Measurements from ENCODE around the gene ANKRD30B.
"Not testable (repeated sequence)": the region's sequence is repeated elsewhere in the genome, so short reads cannot be mapped to it uniquely, and the experiment has no call there.

ANKRD30B gene, protein sequence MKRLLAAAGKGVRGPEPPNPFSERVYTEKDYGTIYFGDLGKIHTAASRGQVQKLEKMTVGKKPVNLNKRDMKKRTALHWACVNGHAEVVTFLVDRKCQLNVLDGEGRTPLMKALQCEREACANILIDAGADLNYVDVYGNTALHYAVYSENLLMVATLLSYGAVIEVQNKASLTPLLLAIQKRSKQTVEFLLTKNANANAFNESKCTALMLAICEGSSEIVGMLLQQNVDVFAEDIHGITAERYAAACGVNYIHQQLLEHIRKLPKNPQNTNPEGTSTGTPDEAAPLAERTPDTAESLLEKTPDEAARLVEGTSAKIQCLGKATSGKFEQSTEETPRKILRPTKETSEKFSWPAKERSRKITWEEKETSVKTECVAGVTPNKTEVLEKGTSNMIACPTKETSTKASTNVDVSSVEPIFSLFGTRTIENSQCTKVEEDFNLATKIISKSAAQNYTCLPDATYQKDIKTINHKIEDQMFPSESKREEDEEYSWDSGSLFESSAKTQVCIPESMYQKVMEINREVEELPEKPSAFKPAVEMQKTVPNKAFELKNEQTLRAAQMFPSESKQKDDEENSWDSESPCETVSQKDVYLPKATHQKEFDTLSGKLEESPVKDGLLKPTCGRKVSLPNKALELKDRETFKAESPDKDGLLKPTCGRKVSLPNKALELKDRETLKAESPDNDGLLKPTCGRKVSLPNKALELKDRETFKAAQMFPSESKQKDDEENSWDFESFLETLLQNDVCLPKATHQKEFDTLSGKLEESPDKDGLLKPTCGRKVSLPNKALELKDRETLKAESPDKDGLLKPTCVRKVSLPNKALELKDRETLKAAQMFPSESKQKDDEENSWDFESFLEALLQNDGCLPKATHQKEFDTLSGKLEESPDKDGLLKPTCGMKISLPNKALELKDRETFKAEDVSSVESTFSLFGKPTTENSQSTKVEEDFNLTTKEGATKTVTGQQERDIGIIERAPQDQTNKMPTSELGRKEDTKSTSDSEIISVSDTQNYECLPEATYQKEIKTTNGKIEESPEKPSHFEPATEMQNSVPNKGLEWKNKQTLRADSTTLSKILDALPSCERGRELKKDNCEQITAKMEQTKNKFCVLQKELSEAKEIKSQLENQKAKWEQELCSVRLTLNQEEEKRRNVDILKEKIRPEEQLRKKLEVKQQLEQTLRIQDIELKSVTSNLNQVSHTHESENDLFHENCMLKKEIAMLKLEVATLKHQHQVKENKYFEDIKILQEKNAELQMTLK (N-terminal part only)

DNA sequence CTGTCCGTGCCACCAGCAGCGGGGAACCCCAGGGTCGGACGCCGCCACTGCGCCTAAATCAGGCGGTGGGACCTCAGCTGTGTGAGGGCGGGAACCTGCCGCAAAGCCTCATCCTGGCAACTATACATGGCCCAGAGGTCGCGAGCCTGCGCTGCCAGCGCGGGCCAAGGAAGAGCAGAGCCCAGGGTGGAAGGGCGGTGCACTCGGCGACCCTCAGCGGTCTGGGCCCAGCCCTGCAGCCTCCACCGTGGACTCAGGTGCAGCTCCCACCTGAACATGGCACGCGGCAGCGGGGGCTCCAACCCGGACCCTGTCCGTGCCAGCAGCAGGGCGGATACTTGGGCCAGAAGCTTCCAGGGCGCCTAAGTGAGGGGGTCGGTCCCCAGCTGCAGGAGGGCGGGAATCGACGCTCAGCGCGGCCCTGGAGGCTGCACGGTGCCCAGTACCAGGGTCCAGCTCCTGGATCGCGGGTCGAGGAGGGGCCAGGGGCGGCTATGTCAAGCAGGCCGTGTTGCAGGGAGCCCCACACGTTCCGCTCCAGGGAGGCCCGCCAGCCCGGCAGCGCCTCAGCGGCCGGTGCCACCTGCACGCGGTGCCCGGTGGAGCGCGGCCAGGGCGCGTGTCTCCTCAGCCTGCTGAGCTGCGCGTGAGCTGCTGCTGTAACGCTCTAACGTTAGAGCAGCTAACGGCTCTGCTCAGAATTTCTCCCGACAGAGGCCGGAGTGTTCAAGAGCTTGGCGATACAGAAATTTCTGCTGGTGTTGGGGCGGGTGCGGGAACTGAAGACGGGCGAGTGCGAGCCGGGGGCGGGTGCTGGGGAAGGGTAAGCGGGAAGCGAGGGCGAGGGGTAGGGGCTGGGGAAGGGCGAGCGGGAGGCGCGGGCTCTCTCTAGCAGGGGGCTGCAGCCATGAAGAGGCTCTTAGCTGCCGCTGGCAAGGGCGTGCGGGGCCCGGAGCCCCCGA, at the start of gene ANKRD30B:
Gene ANKRD30B (plus strand): TSS at position 660 of the 962 bp plus-strand sequence. CDS start 248 bp downstream, at position 908.
- DNase-seq (ENCODE audit: low spot score) = no peak

DNA sequence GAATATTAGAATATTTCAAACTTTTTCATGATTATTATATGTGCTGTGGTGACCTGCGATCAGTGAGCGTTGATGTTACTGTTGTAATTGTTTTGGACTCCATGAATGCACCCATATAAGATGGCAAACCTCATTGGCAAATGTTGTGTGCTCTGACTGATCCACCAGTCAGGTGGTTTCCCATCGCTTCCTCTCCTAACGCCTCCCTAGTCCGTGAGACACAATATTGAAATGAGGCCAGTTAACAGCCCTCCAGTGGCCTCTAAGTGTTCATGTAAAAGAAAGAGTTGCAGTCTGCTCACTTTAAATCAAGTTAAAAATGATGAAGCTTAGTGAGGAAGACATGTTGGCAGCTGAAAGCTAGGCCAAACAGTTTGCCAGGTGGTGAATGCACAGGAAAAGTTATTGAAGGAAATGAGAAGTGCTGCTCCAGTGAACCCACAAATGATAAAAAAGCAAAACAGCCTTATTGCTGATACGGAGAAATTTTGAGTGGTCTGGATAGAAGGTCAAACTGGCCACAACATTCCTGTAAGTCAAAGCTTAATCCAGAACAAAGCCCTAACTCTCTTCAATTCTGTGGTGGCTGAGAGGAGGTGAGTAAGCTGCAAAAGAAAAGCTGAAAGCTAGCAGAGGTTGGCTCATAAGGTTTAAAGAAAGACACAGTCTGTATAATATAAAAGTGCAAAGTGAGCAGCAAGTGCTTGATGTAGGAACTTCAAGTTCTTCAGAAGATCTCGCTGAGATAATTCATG, 46.5 kb upstream of the ANKRD30B start:
- DNase-seq (ENCODE audit: low spot score) = not testable (repeated sequence)

DNA sequence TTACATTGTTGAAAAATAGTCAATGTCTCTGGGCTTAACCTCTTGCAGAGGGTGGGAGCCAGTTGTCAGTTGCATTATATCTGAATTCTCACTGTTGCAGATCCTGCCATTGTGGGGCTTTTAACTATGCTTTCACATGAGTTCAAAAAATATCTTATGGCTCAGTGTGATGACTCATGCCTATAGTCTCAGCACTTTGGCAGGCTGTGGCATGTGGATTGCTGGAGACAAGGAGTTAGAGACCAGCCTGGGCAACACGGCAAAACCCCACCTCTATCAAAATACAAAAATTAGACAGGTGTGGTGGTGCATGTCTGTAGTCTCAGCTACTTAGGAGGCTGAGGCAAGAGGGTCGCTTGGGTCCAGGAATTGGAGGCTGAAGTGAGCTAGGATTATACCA, 38.2 kb upstream of the ANKRD30B start:
- not testable (repeated sequence) for DNase-seq (ENCODE audit: low spot score)

DNA sequence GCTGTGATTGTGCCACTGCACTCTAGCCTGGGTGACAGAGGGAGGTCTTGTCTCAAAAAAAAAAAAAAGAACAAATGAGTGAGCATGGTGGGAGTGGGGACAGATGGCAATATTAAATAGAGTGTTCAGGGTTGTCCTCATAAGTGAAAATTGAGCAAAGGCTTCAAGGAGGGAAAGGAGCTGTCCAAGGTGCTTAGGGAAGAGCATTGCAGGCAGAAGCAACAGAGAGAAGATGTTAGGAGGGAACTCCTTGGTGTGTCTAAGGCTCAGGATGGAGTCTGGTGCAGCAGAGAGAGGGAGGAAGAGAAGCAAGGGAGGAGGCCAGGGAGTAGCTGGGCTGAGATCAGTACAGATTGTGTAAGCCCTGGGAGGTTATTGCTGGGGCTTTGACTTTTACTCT, 26.4 kb upstream of the ANKRD30B start:
- not testable (repeated sequence) for DNase-seq (ENCODE audit: low spot score)

DNA sequence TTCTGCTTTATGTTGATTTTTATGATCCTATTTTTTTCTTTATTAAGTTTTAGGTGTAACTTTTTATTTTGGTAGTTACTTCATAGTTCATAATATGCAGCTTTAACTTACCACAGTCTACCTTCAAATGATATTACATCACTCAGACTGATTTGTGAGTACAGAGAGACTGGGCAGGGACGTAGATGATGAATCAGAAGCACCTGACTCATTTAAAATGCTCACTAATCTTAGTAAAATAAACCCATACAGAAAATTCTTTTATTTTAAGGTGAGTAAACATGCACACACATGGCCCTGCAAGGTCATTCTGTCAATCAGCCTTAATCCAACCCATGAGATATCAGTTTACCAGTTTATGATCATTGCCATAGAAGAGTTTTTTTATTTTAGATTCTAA, 8.9 kb upstream of the ANKRD30B start:
- peak; percentile 6 for DNase-seq (ENCODE audit: low spot score)

DNA sequence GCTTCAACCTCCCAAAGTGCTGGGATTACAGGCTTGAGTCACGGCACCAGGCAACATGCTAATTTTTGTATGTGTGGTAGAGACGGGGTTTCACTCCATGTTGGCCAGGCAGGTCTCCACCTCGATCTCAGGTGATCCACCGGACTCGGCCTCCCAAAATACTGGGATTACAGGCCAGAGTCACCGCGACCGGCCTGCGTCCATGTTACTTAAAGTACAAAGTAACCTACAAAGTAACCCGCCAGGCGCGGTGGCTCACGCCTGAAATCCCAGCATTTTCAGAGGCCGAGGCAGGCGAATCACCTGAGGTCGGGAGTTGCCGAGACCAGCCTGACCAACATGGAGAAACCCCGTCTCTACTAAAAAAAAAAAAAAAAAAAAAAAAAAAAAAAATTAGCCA, 1.1 kb upstream of the ANKRD30B start:
- DNase-seq (ENCODE audit: low spot score) = no peak

DNA sequence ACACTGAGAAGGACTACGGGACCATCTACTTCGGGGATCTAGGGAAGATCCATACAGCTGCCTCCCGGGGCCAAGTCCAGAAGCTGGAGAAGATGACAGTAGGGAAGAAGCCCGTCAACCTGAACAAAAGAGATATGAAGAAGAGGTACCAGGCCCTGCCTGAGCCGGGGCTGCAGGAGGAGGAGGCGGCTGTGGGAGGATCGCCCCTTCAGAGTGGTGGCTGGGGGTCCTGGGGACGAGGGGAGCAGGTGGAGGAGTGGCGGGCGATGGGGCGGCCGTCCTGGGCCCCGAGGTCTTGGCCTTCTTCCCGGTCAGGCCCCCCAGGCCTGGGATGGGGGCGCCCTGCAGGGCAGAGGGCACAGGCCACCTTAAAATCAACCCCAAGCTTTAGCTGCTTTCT, 524 bp downstream of the ANKRD30B start:
- no peak for DNase-seq (ENCODE audit: low spot score)

DNA sequence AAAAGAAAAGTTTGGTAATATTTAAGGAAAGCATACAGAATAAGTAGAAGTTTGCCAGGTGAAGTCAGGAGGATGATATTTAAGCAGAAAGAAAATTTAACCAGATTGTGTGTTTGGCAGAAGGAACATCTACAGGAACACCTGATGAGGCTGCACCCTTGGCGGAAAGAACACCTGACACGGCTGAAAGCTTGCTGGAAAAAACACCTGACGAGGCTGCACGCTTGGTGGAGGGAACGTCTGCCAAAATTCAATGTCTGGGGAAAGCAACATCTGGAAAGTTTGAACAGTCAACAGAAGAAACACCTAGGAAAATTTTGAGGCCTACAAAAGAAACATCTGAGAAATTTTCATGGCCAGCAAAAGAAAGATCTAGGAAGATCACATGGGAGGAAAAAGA, 15.6 kb downstream of the ANKRD30B start:
- DNase-seq (ENCODE audit: low spot score) = not testable (repeated sequence)

DNA sequence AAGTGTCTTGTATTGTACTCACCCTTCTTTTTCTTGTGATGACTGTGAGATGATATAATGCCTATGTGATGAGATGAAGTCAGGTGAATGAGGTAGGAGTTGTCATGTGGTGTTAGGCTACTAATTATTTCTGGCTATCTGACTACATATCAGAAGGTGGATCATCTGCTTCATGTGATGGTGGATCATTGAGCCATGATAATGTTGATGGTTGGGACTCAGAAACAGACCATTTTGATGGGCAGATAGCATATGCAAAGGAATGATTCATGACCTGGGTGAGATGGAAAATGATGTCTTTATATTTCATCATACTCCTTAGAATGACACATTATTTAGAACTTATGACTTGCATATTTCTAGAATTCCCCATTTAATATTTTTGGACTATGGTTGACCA, 19.5 kb downstream of the ANKRD30B start:
- DNase-seq (ENCODE audit: low spot score) = peak; percentile 35

DNA sequence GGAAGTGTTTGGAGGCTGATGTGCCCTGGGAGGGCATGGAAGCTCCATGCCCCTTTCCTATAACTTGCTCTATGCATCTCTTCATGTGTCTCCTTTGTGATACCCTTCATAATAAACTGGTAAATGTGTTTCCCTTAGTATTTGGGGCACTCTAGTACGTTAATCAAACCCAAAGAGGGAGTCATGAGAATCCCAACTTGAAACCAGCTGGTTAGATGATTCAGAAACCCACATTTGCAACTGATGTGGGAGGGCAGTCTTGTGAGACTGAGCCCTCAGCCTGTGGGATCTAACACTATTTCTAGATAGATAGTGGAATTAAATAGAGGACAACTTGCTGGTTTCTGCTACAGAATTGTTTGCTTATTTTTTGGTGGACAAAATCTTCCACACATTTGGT, 20.3 kb downstream of the ANKRD30B start:
- DNase-seq (ENCODE audit: low spot score) = no peak

DNA sequence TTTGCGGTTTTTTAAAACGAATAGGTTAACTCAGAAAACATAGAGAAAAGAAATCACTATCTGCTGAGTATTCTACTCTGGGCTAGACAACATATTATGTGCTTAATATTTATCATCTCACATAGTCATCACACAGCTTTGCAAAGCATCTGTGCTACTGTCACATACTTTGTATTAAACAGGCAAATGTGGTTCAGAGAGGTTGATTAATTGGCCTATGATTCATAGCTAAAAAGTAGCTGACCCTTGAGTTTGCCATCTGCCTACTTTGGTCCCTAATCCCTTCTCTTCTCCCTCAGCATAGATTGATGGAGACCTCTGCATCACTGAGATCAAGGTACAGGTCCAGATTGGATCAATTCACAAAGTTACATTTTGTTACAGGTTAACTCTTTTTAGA, 21.4 kb downstream of the ANKRD30B start:
- DNase-seq (ENCODE audit: low spot score) = no peak

DNA sequence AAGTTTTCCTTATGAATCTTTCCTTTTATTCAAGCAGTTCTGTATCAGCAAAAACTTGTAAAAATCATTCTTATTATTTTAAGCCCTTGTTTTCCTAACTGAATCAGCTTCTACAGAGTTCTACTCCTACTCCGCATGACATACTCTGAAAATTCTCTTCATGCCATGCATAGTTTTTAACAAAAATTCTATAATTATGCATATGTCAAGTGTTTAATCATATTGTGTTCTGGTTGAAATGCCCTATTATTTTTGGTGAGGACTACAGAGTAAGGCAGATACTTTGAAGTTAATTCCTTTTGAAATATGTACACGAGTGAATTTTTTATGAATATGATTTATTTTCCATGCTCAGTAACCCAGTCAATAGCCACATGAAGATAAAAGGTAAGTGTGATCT, 28.8 kb downstream of the ANKRD30B start:
- no peak for DNase-seq (ENCODE audit: low spot score)

DNA sequence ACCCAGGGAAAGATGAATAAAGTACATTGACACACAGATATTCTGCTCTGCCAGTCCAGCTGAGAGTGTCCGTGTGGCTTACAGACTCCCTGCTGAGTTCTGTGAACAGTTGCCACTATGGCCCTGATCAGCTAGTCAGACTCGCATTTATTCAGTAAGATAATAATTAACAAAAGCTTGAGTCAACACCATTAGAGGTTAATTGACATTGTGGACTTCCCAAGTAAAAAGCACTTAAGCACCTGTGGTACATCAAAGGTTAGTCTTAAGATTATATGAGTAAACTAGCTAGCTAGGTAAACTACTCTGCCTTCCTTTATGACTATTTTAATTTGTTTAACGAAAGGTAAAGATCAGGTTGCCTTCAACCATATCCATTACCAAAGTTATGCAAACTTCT, 33.7 kb downstream of the ANKRD30B start:
- no peak for DNase-seq (ENCODE audit: low spot score)

DNA sequence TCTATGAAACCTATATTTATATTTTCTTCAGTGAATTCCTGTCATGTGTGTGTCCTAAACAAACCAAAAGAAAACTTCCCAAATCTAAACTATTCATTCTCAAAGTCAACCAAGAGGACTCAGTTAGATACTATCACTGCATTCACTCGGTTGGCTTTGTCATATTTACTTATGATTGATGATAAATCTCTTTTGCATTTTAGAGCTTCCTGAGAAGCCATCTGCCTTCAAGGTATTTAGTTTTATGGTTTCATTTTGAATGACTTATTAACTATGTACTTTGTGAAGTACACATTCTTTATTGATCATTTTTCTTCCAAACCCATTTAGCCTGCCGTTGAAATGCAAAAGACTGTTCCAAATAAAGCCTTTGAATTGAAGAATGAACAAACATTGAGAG, 36.2 kb downstream of the ANKRD30B start:
- no peak for DNase-seq (ENCODE audit: low spot score)

DNA sequence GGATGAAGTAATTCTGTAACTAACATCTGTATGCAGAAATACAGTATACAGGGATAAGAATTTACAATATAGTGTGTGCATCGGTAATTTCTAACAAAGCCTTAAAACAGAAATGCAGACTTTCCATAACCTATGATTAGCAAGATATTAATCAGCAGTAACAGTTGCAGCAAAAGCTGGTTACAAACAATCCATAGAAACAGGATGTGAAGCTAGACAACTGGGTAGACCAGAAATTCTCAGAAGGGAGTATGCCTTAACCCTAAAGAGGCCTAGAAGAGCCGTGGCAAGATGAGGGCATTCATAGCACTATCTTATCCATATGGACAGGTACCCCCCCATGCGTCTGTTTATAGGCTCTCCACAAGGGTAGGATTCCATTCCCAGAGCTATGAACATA, 48.9 kb downstream of the ANKRD30B start:
- DNase-seq (ENCODE audit: low spot score) = not testable (repeated sequence)

DNA sequence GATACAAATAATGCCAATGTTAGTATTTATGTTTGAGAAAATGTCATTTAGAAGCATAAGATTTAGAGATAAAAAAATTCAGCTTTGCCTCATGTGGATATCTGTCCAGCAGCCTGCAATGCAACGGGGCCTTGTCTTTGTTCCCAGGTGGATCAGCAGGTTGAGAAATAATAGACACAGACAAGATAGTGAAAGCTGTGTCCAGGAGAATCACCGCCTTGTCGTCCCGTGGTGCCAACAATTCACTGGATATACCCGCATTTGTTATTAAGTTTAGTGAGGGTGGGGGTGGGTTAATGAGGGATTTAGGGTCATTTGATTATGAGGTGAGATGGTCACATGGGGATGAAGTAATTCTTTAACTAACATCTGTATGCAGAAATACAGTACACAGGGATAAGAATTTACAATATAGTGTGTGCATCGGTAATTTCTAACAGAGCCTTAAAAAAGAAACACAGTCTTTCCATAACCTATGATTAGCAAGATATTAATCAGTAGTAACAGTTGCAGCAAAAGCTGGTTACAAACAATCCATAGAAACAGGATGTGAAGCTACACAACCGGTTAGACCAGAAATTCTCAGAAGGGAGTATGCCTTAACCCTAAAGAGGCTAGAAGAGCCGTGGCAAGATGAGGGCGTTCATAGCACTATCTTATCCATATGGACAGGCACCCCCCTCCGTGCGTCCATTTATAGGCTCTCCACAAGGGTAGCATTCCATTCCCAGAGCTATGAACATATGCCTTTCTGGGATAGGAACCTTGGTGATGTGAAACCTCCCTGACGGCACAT, 50.2 kb downstream of the ANKRD30B start:
- DNase-seq (ENCODE audit: low spot score) = not testable (repeated sequence)

DNA sequence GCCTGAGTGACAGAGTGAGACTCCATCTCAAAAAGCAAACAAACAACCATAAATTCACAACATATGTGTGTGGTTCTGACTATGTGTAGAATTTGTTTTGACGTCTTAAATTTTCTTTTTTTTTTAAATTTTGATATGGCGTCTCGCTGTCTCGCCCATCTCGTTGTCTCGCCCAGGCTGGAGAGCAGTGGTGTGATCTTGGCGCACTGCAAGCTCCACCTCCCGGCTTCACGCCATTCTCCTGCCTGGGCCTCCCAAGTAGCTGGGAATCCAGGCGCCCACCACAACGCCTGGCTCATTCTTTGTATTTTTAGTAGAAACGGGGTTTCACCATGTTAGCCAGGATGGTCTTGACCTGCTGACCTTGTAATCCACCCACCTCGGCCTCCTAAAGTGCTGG, 63.1 kb downstream of the ANKRD30B start:
- DNase-seq (ENCODE audit: low spot score) = not testable (repeated sequence)

DNA sequence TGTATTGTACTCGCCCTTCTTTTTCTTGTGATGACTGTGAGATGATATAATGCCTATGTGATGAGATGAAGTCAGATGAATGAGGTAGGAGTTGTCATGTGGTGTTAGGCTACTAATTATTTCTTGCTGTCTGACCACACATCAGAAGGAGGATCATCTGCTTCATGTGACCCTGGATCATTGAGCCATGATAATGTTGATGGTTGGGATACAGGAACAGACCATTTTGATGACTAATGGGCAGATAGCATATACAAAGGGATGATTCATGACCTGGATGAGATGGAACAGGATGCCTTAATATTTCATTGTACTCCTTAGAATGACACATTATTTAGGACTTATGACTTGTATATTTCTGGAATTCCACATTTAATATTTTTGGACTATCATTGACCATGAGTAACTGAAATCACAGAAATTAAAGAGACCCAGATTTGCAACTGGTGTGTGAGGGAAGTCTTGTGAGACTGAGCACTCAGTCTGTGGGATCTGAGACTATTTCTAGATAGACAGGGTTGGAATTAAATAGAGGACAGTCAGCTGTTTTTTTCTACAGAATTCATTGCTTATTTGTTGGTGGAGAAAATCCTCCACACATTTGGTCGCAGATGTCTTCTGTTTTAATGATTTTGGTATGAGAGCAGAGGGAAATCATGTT, 79.1 kb downstream of the ANKRD30B start:
- peak; percentile 87 for DNase-seq (ENCODE audit: low spot score)

DNA sequence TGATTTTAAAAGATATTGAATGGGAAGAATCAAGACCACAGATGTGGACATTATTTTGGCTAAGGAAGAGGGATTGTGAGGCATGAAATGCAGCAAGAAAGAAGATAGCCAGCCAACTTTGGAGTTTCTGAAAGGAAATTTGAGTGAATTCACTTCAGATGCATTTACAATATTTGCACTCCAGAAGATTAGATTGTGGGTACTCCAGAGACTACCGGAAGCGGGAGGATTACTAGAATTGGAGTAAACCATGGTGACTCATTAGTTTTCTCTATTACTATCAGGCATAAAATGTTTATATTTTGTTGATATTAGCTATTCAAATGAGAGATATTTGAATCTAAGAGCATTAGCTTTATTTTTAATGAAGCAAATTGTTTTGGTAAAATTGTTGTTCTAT, 93.6 kb downstream of the ANKRD30B start:
- DNase-seq (ENCODE audit: low spot score) = not testable (repeated sequence)

Data from kidney tubule cell (primary cell).